Fibroblast of pulmonary artery (primary cell): ENCODE results near the gene SERTAD4.

Experiments
- DNase-seq: peaks from one replicate; pipeline ENCODE4 v3.0.0-alpha.2; 2010; ENCODE audit warnings: low read depth
- H3K4me3 ChIP-seq: replicated peaks from 2 replicates; pipeline ENCODE4 v1.5.1; 2011; ENCODE audit warnings: low read depth, mild to moderate bottlenecking, control low read depth, low read length, moderate library complexity
- CTCF ChIP-seq: IDR thresholded peaks from 2 replicates; pipeline ENCODE4 v1.5.1; 2011; ENCODE audit warnings: mild to moderate bottlenecking, control low read depth, low read length, inconsistent platforms; ENCODE audit errors: missing control alignments

SERTAD4 gene

DNA sequence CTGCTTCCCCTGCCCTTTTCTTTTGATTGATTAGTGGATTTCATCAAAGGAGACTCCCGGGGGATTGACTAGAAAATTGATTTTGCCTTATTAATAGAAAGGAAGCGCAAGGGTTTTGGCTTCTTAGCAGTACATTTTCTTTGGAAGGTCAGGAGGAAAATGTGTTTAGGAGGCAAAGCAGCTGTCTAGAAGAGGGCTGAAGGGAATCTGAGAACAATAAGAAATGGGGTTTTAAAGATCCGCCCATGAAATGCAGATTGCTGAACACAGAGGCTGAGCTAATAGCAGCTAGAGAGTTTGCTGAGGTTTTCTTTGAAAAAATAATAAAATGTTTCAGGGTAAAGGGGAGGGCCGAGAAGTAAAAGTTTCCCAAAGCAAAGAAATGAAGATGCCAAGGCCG lies 4.9 kb downstream of the SERTAD4 start:
- DNase-seq: peak; percentile 31
- H3K4me3 ChIP-seq: peak overlapping the region; percentile 8
- no peak for TF ChIP-seq CTCF

DNA sequence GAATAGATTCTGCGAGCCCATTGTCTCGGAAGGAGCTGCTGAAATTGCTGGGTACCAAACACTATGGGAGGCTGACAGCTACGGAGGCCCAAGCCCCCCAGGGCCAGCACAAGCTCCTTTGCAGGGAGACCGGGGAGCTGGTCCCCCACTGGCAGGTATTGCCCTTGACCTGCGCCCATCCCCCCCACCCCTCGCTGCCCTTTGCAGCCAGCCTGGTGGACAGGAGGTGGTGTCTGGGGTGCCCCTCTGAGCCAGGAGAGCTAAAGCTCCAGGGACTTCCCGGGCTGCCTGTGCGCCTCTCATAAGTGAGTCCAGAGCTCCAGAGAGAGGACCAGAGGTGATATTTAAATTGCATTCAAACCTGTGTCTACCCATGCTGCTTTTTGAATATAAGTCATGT lies 5.4 kb downstream of the SERTAD4 start:
- no peak overlapping the region for H3K4me3 ChIP-seq
- no peak for DNase-seq
- TF ChIP-seq CTCF: no peak

GRCh38 chr1:210239349-210240111 lies 6.9 kb downstream of the SERTAD4 start:
- H3K4me3 ChIP-seq: no peak overlapping the region
- peak; percentile 60 for TF ChIP-seq CTCF
- peak; percentile 80 for DNase-seq

DNA sequence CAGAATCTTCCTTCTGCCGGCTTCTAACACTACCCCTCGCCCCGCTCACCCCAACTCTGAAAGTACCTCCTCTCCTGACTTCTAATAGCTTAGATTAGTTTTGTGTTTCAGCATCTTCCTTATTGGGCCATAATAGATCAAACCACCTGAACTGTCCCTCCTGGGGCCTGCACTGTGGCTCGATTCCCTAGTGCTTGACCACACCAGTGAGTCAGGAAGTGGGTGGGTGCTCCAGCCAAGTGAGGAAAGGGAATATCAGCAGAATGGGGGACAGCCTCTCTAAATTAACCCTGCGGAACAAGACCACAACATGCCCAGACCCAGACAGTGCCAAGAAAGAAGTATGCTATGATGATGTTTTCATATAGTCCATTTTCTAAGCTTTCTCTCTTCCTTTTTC lies 8.5 kb downstream of the SERTAD4 start:
- no peak for TF ChIP-seq CTCF
- no peak for DNase-seq
- H3K4me3 ChIP-seq: no peak overlapping the region

GRCh38 chr1:210244746-210245367 lies 12.3 kb downstream of the SERTAD4 start:
- no peak for TF ChIP-seq CTCF
- H3K4me3 ChIP-seq: no peak overlapping the region
- DNase-seq: peak; percentile 45

DNA sequence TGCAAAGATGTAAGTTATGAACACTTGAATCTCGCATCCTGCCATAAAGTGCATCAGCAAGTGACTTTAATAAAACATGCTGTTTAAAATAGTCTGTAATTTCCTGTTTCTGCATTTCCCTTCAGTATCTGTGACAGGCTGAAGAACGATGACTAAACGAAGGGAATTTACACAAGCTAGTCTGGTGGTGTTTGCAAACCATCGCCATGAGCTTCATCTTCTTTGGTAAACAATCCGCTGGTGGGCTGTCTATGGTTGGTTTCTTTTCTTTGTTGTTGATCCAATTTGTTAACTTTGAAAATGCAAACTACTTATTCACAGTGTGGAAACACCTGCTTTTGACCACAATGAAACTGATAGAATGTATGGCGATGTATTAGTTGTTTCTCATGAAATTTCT lies 13.9 kb downstream of the SERTAD4 start:
- TF ChIP-seq CTCF: no peak
- H3K4me3 ChIP-seq: no peak overlapping the region
- no peak for DNase-seq
